IMR-90 (cell line): ENCODE results near the gene PTPRQ. TPM values are rescaled to one million over a fixed set of nuclear protein-coding genes. Genes with fewer than 3 reads are reported as not detected.
A peak's percentile ranks its signal among the peaks of the same experiment; 100 is the strongest.

Experiments used
- ATAC-seq: fragments of 200-7000 bp; cut with Tn5 transposase; 2 replicates; pipeline ENCODE4 v1.9.1; 2020; ENCODE audit warnings: low read depth, mild to moderate bottlenecking, moderate library complexity
- BruUV-seq: library from RNA; stranded (reverse); fragments of 400-500 nt; replicated peaks from 2 replicates; lab custom pipeline; 2021; lab: Mats Ljungman, UMichigan
- CTCF ChIA-PET: fragments of 300-600 bp; formaldehyde crosslinking; extraction: SDS; loops from one replicate; lab custom pipeline; 2021; ENCODE audit warnings: antibody characterized with exemption; lab: Yijun Ruan, JAX
- POLR2A ChIA-PET: fragments of 300-600 bp; sonication (Branson Sonifier 250); formaldehyde crosslinking; loops from one replicate; lab custom pipeline; 2022; ENCODE audit warnings: antibody characterized with exemption; ENCODE audit not compliant: unreplicated experiment; lab: Charles Lee
- DNase-seq: peaks from one replicate; pipeline ENCODE4 v3.0.0; 2013
- H2AFZ ChIP-seq: replicated peaks from 2 replicates; pipeline ENCODE3; 2013; ENCODE audit warnings: low read length, mild to moderate bottlenecking; ENCODE audit not compliant: poor library complexity
- H2AK5ac ChIP-seq: 2 replicates; pipeline ENCODE4 v1.6.1; 2013; ENCODE audit warnings: low read depth, low read length, inconsistent platforms
- H2AK9ac ChIP-seq: replicated peaks from 2 replicates; pipeline ENCODE3; 2013; ENCODE audit warnings: mild to moderate bottlenecking, low read depth, low read length, moderate library complexity; ENCODE audit not compliant: poor library complexity
- H2BK120ac ChIP-seq: 2 replicates; pipeline ENCODE4 v1.6.1; 2013; ENCODE audit warnings: low read depth, low read length, inconsistent platforms
- H2BK15ac ChIP-seq: 3 replicates; pipeline ENCODE4 v1.6.1; 2013; ENCODE audit warnings: low read depth, low read length, inconsistent platforms
- H2BK20ac ChIP-seq: 2 replicates; pipeline ENCODE4 v1.6.1; 2013; ENCODE audit warnings: low read depth, mild to moderate bottlenecking, inconsistent platforms, low read length, moderate library complexity
- H2BK5ac ChIP-seq: 2 replicates; pipeline ENCODE4 v1.6.1; 2013; ENCODE audit warnings: mild to moderate bottlenecking, low read depth, low read length, inconsistent platforms; ENCODE audit not compliant: poor library complexity, severe bottlenecking
- H3K14ac ChIP-seq: replicated peaks from 2 replicates; pipeline ENCODE4 v1.6.1; 2013; ENCODE audit warnings: low read depth, low read length, inconsistent platforms
- H3K18ac ChIP-seq: 2 replicates; pipeline ENCODE4 v1.6.1; 2013; ENCODE audit warnings: low read depth, low read length, control low read depth
- H3K23ac ChIP-seq: 2 replicates; pipeline ENCODE4 v1.6.1; 2013; ENCODE audit warnings: low read depth, low read length, inconsistent platforms
- H3K27ac ChIP-seq: 2 replicates; pipeline ENCODE4 v1.5.1; 2013; ENCODE audit warnings: mild to moderate bottlenecking, control low read depth, low read length; ENCODE audit not compliant: insufficient read depth
- H3K27me3 ChIP-seq: 2 replicates; pipeline ENCODE4 v1.6.1; 2013; ENCODE audit warnings: low read length; ENCODE audit not compliant: control insufficient read depth, insufficient read depth
- H3K36me3 ChIP-seq: 2 replicates; pipeline ENCODE4 v1.6.1; 2013; ENCODE audit warnings: low read length, mixed read lengths; ENCODE audit not compliant: control insufficient read depth, insufficient read depth
- H3K4ac ChIP-seq: 2 replicates; pipeline ENCODE4 v1.6.1; 2013; ENCODE audit warnings: low read depth, low read length, inconsistent platforms
- H3K4me1 ChIP-seq: 2 replicates; pipeline ENCODE4 v1.6.1; 2013; ENCODE audit warnings: low read length, mixed read lengths; ENCODE audit not compliant: control insufficient read depth, insufficient read depth
- H3K4me2 ChIP-seq: 2 replicates; pipeline ENCODE4 v1.6.1; 2013; ENCODE audit warnings: low read depth, mild to moderate bottlenecking, control low read depth, low read length, moderate library complexity
- H3K4me3 ChIP-seq: 2 replicates; pipeline ENCODE4 v1.5.1; 2013; ENCODE audit warnings: low read depth, mild to moderate bottlenecking, control low read depth, low read length, moderate library complexity; ENCODE audit not compliant: insufficient read depth
- H3K56ac ChIP-seq: 2 replicates; pipeline ENCODE4 v1.6.1; 2013; ENCODE audit warnings: low read length, inconsistent platforms; ENCODE audit not compliant: insufficient read depth; ENCODE audit errors: extremely low read depth
- H3K79me1 ChIP-seq, 2 experiments: 2 replicates each; pipeline ENCODE4 v1.6.1; 2013; ENCODE audit warnings: low read length in 2 of 2, inconsistent platforms in 1 of 2, low read depth in 1 of 2
- H3K9ac ChIP-seq: 2 replicates; pipeline ENCODE4 v1.6.1; 2013; ENCODE audit warnings: low read depth, low read length, control low read depth
- H3K9me1 ChIP-seq: 2 replicates; pipeline ENCODE4 v1.6.1; 2013; ENCODE audit warnings: low read length, inconsistent platforms; ENCODE audit not compliant: insufficient read depth
- H3K9me3 ChIP-seq: 2 replicates; pipeline ENCODE4 v1.6.1; 2013; ENCODE audit warnings: low read length; ENCODE audit not compliant: control insufficient read depth, insufficient read depth
- H4K20me1 ChIP-seq: 2 replicates; pipeline ENCODE4 v1.6.1; 2013; ENCODE audit warnings: low read length, inconsistent platforms; ENCODE audit not compliant: insufficient read depth
- H4K5ac ChIP-seq: 2 replicates; pipeline ENCODE4 v1.6.1; 2013; ENCODE audit warnings: mild to moderate bottlenecking, low read depth, low read length, control low read depth
- H4K8ac ChIP-seq, 2 experiments: 2 replicates each; pipeline ENCODE4 v1.6.1; 2013; ENCODE audit warnings: low read depth in 2 of 2, low read length in 2 of 2, control low read depth in 1 of 2, inconsistent platforms in 1 of 2
- H4K91ac ChIP-seq: 2 replicates; pipeline ENCODE4 v1.6.1; 2013; ENCODE audit warnings: low read depth, low read length, inconsistent platforms; ENCODE audit not compliant: insufficient read depth
- CEBPB ChIP-seq: IDR thresholded peaks from 2 replicates; pipeline ENCODE4 v1.6.1; 2012; ENCODE audit warnings: low read depth, low read length, improper control_type of control experiment
- CTCF ChIP-seq: conservative IDR thresholded peaks from 2 replicates; pipeline ENCODE4 v1.5.1; 2012; ENCODE audit warnings: mild to moderate bottlenecking, low read depth, low read length, improper control_type of control experiment
- RAD21 ChIP-seq: IDR thresholded peaks from 2 replicates; pipeline ENCODE4 v1.6.1; 2012; ENCODE audit warnings: low read length, improper control_type of control experiment
- SMC3 ChIP-seq: fragments of 150-350 bp; IDR thresholded peaks from 2 replicates; pipeline ENCODE4 v1.6.1; 2016; ENCODE audit warnings: low read depth, mild to moderate bottlenecking, antibody characterized with exemption, low read length, moderate library complexity
- WGBS, 2 experiments: methylation state at CpG; one replicate each; pipeline versions ENCODE4 v1.1.5 to v1.1.7; 2013; ENCODE audit warnings: missing lambda C conversion rate in 2 of 2; ENCODE audit not compliant: insufficient read length in 1 of 2; ENCODE audit errors: extremely low coverage in 2 of 2; 5-methylcytosine and 5-hydroxymethylcytosine counted together
- dilution Hi-C: fragments of 300-500 bp; cut with HindIII; formaldehyde crosslinking; loops from one replicate; pipeline ENCODE4 v1.14.3; 2018; ENCODE audit warnings: low sequenced_read_pairs; ENCODE audit not compliant: unreplicated experiment
- in situ Hi-C: fragments of 300-500 bp; cut with MboI; formaldehyde crosslinking; loops from 3 replicates; pipeline ENCODE4 v1.14.3; 2019; ENCODE audit warnings: low sequenced_read_pairs, inconsistent platforms, mixed read lengths
- intact Hi-C: fragments of 100-400 bp; cut with micrococcal nuclease; formaldehyde crosslinking; loops from 2 replicates; pipeline ENCODE4 v1.10.0; 2022
- polyA plus RNA-seq, 3 experiments: library from polyadenylated mRNA; depleted of rRNA; stranded (reverse); fragments of >200 nt; gene quantifications; 2 replicates each; pipeline ENCODE4 v1.2.3, GENCODE V29; 2012; ENCODE audit warnings: low replicate concordance in 1 of 3
- total RNA-seq: library from RNA; depleted of rRNA; stranded (reverse); fragments of >200 nt; gene quantifications from 2 replicates; pipeline ENCODE4 v1.2.3, GENCODE V29; 2012

The PTPRQ gene
- total and polyA plus RNA-seq, 2 of the 4 experiments (the other 2 are of a cell fraction): 0.96 to 1.4 TPM

GRCh38 chr12:80472911-80473500 lies 29.0 kb downstream of the PTPRQ start:
- Histone ChIP-seq H3K14ac (0 out of 2 replicates have a peak overlapping the region, but pooled peaks have one; percentile 54), H2AK5ac (peak overlapping the region; percentile 43; the same call in 1 of the 2 replicates), H3K36me3 (no peaks in the 10 kb centered on the region), H2AK9ac (no peak overlapping the region), H3K4me2 (peak overlapping the region; percentile 33; the same call in 1 of the 2 replicates), H3K23ac (no peak overlapping the region; the same call in 1 of the 2 replicates), H3K4me3 (no peak overlapping the region), H2BK120ac (peak overlapping the region; percentile 81), H3K56ac (0 out of 2 replicates have a peak overlapping the region, but pooled peaks have one; percentile 3), H3K79me1 (no peaks in the 10 kb centered on the region), H3K18ac (peak overlapping the region; percentile 91), H2BK20ac (peak overlapping the region; percentile 92), H2BK5ac (peak overlapping the region; percentile 98), H3K9me1 (peaks cover 3% of the 10 kb centered on the region; the same call in 1 of the 2 replicates), H3K9me3 (no peaks in the 10 kb centered on the region), H3K27ac (peak overlapping the region; percentile 71; the same call in 1 of the 2 replicates), H3K9ac (no peak overlapping the region), H3K4me1 (peaks cover 2% of the 10 kb centered on the region; the same call in 1 of the 2 replicates), H4K8ac (peak overlapping the region; percentile 42 to 88), H2AFZ (no peak overlapping the region), H4K20me1 (no peaks in the 10 kb centered on the region), H2BK15ac (0 out of 3 replicates have a peak overlapping the region, but pooled peaks have one; percentile 68), H3K4ac (0 out of 2 replicates have a peak overlapping the region, but pooled peaks have one; percentile 6), H4K5ac (peak overlapping the region; percentile 91; the same call in 1 of the 2 replicates), H3K27me3 (no peaks in the 10 kb centered on the region), H4K91ac (no peak overlapping the region; the same call in 1 of the 2 replicates)
- peak; percentile 57 for TF ChIP-seq SMC3
- TF ChIP-seq RAD21: peak; percentile 69
- TF ChIP-seq CEBPB: no peak
- TF ChIP-seq CTCF: peak; percentile 65
- ChIA-PET CTCF (interaction anchor here (0.6 to 1.4 kb wide), 5 partner anchors 52 to 154 kb away, joined by 3 to 4 read pairs (median 3); no protein-coding TSS in a partner anchor), POLR2A (no interaction called here)
- dilution Hi-C loops: no loop called here
- peak; percentile 87 for ATAC-seq
- intact Hi-C loops: loop anchor here (1.0 to 10.0 kb wide), 7 partner anchors 61 to 786 kb away; partner anchors contain the start of gene LIN7A
- WGBS, 2 experiments: no CpG with 5 or more reads among the region's 4 CpGs
- no TSS peak for BruUV-seq
- in situ Hi-C loops: no loop called here
- peak; percentile 81 for DNase-seq
